ENCODE results near the gene USB1. TPM values are rescaled to one million over a fixed set of nuclear protein-coding genes. Genes with fewer than 3 reads are reported as not detected.

Gene USB1
- total RNA-seq, 1 donor from 2014 or later: 133 TPM

DNA sequence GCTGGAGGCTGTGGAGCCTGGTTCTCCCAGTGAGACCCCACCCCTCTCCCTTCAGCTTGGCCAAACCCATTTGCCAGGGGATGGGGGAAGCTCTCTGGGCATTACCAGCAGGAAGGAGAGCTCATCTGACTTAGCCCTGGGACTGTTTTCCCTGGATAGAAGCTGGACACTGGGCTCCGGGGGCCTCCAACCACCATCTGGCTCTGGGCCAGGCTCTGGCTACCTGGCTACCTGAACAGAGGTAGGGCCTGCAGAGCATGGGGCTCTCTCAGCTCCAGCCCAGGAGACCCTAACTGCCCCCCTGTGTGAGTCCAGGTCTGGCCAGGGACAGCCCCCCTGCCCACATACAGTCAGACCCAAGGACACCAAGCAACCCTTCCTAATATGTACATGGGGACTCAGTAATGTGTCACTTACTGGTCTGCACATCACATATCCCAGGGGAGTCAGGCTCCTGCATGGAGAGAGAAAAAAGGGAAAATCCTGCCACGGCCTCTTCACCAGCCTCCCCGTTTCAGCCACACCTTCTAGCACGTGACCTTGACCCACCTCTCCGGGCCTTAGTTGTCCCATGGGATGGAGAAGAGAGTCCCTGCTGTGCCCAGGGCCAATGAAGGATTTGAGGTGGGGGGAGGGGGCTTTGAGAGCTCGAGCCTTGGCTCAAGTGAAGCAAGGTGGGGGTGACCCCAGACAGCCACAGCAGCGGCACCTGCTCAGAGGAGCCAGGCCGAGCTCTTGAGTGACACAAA, 44.1 kb upstream of the USB1 start:
- Histone ChIP-seq H3K27ac (no peak overlapping the region), H3K36me3 (no peaks in the 10 kb centered on the region), H3K27me3 (no peaks in the 10 kb centered on the region), H3K9me3 (no peaks in the 10 kb centered on the region), H3K4me1 (no peaks in the 10 kb centered on the region), H3K4me3 (no peak overlapping the region)
- intact Hi-C loops (cut with DNase I): no loop called here
- TF ChIP-seq, protein P1, sequence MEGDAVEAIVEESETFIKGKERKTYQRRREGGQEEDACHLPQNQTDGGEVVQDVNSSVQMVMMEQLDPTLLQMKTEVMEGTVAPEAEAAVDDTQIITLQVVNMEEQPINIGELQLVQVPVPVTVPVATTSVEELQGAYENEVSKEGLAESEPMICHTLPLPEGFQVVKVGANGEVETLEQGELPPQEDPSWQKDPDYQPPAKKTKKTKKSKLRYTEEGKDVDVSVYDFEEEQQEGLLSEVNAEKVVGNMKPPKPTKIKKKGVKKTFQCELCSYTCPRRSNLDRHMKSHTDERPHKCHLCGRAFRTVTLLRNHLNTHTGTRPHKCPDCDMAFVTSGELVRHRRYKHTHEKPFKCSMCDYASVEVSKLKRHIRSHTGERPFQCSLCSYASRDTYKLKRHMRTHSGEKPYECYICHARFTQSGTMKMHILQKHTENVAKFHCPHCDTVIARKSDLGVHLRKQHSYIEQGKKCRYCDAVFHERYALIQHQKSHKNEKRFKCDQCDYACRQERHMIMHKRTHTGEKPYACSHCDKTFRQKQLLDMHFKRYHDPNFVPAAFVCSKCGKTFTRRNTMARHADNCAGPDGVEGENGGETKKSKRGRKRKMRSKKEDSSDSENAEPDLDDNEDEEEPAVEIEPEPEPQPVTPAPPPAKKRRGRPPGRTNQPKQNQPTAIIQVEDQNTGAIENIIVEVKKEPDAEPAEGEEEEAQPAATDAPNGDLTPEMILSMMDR (IDR thresholded peaks at IDR 0.05): no peak
- no peak for DNase-seq (ENCODE audit: low spot score in 2 of 2)

DNA sequence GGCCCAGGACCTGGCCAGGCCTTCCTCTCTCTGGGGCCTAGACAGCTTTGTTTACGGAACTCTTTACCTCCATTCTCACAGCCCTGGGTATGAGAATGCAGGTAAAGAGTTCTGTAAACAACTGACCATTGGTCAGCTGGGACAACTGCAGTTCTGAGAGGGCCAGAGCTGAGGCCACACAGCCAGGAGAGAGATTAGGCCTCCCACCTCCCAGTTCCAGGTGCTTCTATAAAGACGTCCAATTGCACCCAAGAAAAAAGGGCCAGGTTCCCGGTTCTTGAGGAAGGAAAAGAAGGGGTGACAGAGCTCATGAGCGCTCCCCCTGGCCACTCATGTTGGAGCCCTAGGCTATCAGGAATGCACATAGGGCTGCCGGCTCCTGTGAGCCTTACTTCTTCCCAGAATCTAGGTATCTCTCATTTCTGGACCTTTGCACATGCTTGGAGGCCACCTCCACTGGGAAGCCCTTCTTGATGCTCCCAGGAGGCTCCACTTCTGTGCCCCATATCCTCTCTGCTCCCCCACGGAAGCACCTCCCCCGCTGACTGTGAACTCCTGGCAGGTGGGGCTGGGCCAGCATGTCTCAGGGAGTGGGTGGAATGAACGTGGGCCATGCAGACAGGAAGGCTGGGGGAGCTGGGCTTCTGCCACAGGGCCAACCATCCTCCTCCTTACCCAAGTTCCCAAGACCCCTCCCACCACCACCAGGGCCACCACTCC, 43.4 kb upstream of the USB1 start:
- TF ChIP-seq, protein P1 (IDR thresholded peaks at IDR 0.05): no peak
- Histone ChIP-seq H3K27ac (no peak overlapping the region), H3K4me1 (no peaks in the 10 kb centered on the region), H3K4me3 (no peak overlapping the region), H3K36me3 (no peaks in the 10 kb centered on the region), H3K27me3 (no peaks in the 10 kb centered on the region), H3K9me3 (no peaks in the 10 kb centered on the region)
- intact Hi-C loops (cut with DNase I): no loop called here
- no peak for DNase-seq (ENCODE audit: low spot score in 2 of 2)

DNA sequence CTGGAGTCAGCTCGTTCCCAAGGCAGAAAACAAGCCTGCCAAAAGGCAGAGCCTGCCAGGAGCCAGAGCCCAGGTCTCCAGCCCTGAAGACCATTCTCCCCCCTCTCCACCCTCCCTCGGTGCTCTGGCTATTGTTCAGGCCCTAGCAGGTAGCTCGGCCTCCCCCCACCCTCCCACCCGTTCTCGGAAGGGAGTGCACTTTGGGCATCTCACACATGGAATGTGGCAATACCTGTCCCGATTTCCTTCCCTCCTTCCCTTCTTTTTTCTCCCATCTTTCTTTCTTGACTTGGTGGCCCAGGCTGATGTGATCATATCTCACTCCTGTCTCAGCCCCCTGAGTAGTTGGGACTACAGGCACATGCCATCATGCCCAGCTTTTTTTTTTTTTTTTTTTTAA, 42.7 kb upstream of the USB1 start:
- H3K9me3 ChIP-seq: no peaks in the 10 kb centered on the region
- H3K4me3 ChIP-seq: no peak overlapping the region
- DNase-seq (ENCODE audit: low spot score in 2 of 2): no peak
- H3K4me1 ChIP-seq: no peaks in the 10 kb centered on the region
- H3K27ac ChIP-seq: no peak overlapping the region
- TF ChIP-seq, protein P1 (IDR thresholded peaks at IDR 0.05): no peak
- no peaks in the 10 kb centered on the region for H3K36me3 ChIP-seq
- H3K27me3 ChIP-seq: no peaks in the 10 kb centered on the region
- intact Hi-C loops (cut with DNase I): no loop called here

DNA sequence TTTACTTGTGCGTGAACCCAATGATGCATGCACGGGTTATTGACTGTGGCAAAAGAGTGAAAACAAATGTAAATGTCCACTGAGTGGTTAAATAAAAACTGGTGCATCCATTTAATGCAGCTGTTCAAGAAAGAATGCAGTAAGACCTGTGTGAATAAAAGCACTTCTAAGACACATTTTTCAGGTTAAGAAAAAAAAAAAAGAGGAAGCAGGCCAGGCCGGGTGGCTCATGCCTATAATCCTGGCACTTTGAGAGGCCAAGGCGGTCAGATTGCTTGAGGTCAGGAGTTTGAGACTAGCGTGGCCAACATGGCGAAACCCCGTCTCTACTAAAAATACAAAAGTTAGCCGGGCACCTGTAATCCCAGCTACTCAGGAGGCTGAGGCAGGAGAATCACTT, 42.1 kb upstream of the USB1 start:
- H3K9me3 ChIP-seq: no peaks in the 10 kb centered on the region
- TF ChIP-seq, protein P1 (IDR thresholded peaks at IDR 0.05): no peak
- no peak overlapping the region for H3K4me3 ChIP-seq
- H3K36me3 ChIP-seq: no peaks in the 10 kb centered on the region
- no peaks in the 10 kb centered on the region for H3K27me3 ChIP-seq
- no peak overlapping the region for H3K27ac ChIP-seq
- intact Hi-C loops (cut with DNase I): no loop called here
- DNase-seq (ENCODE audit: low spot score in 2 of 2): no peak
- no peaks in the 10 kb centered on the region for H3K4me1 ChIP-seq

DNA sequence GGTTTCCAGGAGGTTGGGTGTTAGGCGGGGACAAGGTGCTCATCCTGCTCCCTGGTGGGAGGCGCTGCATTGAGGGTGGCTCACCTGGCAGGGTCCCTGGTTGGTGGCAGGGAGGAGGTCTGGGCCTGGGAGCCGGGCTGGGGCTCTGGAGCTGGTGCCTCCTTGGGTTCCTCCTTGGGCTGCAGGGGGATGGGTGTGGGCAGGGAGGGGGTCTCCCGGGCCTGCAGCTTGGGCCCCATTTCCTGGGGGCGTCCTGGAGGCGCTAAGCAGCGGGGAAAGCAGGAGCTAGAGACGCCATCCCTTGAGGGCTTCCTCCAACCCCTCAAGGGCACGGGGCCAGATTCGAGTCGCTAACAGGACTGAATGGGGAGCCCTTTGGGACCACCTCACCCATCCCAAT, 41.4 kb upstream of the USB1 start:
- no peak for DNase-seq (ENCODE audit: low spot score in 2 of 2)
- no peaks in the 10 kb centered on the region for H3K36me3 ChIP-seq
- H3K4me3 ChIP-seq: no peak overlapping the region
- TF ChIP-seq, protein P1 (IDR thresholded peaks at IDR 0.05): no peak
- no peaks in the 10 kb centered on the region for H3K9me3 ChIP-seq
- intact Hi-C loops (cut with DNase I): no loop called here
- H3K4me1 ChIP-seq: no peaks in the 10 kb centered on the region
- H3K27ac ChIP-seq: no peak overlapping the region
- H3K27me3 ChIP-seq: no peaks in the 10 kb centered on the region

Measured in ascending aorta (tissue), 2 donors.